GM23338 (cell line): Measurements from ENCODE around the gene KAZN. TPM values are rescaled to one million over a fixed set of nuclear protein-coding genes. Genes with fewer than 3 reads are reported as not detected.

ENCODE experiments used
- ATAC-seq: fragments of 200-7000 bp; cut with Tn5 transposase; 3 replicates; pipeline ENCODE4 v1.9.1; 2020
- DNase-seq: peaks from one replicate; pipeline ENCODE4 v3.0.0-alpha.2; 2015; ENCODE audit warnings: low spot score
- H2AFZ ChIP-seq: fragments of 200-600 bp; sonication (generic); 2 replicates; pipeline ENCODE4 v1.8.0; 2016; ENCODE audit warnings: antibody characterized with exemption, mild to moderate bottlenecking, moderate library complexity
- H3F3A ChIP-seq: fragments of 200-600 bp; sonication (generic); replicated peaks from 2 replicates; pipeline ENCODE4 v1.8.0; 2017; ENCODE audit warnings: antibody characterized with exemption, mixed run types, low read depth
- H3K27ac ChIP-seq: fragments of 200-600 bp; sonication (generic); 2 replicates; pipeline ENCODE4 v1.6.1; 2016; ENCODE audit warnings: low read depth
- H3K27me3 ChIP-seq: fragments of 200-600 bp; sonication (generic); 2 replicates; pipeline ENCODE4 v1.8.0; 2016; ENCODE audit warnings: mild to moderate bottlenecking, mixed run types, moderate library complexity; ENCODE audit not compliant: insufficient read depth
- H3K36me3 ChIP-seq: fragments of 200-600 bp; sonication (generic); 2 replicates; pipeline ENCODE4 v1.8.0; 2016; ENCODE audit warnings: mild to moderate bottlenecking; ENCODE audit not compliant: insufficient read depth
- H3K4me1 ChIP-seq: fragments of 200-600 bp; sonication (generic); 2 replicates; pipeline ENCODE4 v1.8.0; 2016; ENCODE audit warnings: mild to moderate bottlenecking, moderate library complexity; ENCODE audit not compliant: insufficient read depth
- H3K4me2 ChIP-seq: fragments of 200-600 bp; sonication (generic); 2 replicates; pipeline ENCODE4 v1.7.1; 2017; ENCODE audit warnings: mixed run types
- H3K4me3 ChIP-seq: fragments of 200-600 bp; sonication (generic); 2 replicates; pipeline ENCODE4 v1.6.1; 2016; ENCODE audit warnings: mixed run types
- H3K79me2 ChIP-seq: fragments of 200-600 bp; sonication (generic); replicated peaks from 2 replicates; pipeline ENCODE4 v1.8.0; 2017; ENCODE audit warnings: mild to moderate bottlenecking; ENCODE audit not compliant: insufficient read depth
- H3K9me2 ChIP-seq: fragments of 200-600 bp; sonication (generic); 2 replicates; pipeline ENCODE4 v1.8.0; 2017; ENCODE audit not compliant: insufficient read depth
- H4K20me1 ChIP-seq: fragments of 200-600 bp; sonication (generic); replicated peaks from 2 replicates; pipeline ENCODE4 v1.8.0; 2017; ENCODE audit warnings: mild to moderate bottlenecking; ENCODE audit not compliant: insufficient read depth
- H3K27ac Mint-ChIP-seq: 2 replicates; pipeline ENCODE4 v1.8.0; 2020; ENCODE audit warnings: inconsistent platforms, mild to moderate bottlenecking, moderate library complexity, mixed read lengths
- H3K27me3 Mint-ChIP-seq: 3 replicates; pipeline ENCODE4 v1.8.0; 2022; ENCODE audit warnings: low read depth, mild to moderate bottlenecking, moderate library complexity, mixed read lengths, inconsistent platforms; ENCODE audit not compliant: insufficient read depth, poor library complexity
- H3K36me3 Mint-ChIP-seq: 3 replicates; pipeline ENCODE4 v1.8.0; 2021; ENCODE audit warnings: low read depth, mild to moderate bottlenecking, inconsistent platforms, moderate library complexity, mixed read lengths
- H3K4me1 Mint-ChIP-seq: 3 replicates; pipeline ENCODE4 v1.8.0; 2020; ENCODE audit warnings: mild to moderate bottlenecking, inconsistent platforms, mixed read lengths
- H3K4me3 Mint-ChIP-seq: 3 replicates; pipeline ENCODE4 v1.8.0; 2021; ENCODE audit warnings: moderate library complexity, mild to moderate bottlenecking, inconsistent platforms, mixed read lengths
- H3K9me3 Mint-ChIP-seq: 3 replicates; pipeline ENCODE4 v1.8.0; 2020; ENCODE audit warnings: moderate library complexity, mild to moderate bottlenecking, inconsistent platforms, mixed read lengths
- CTCF ChIP-seq, 2 experiments: fragments of 200-600 bp in 1 of 2; sonication (generic) in 1 of 2; conservative IDR thresholded peaks; 2 replicates each; pipeline versions ENCODE4 v1.5.1 to v1.6.1; 2016 to 2017; ENCODE audit warnings: antibody characterized with exemption in 2 of 2, low read depth in 2 of 2, mild to moderate bottlenecking in 2 of 2, moderate library complexity in 1 of 2
- EZH2 ChIP-seq: fragments of 200-600 bp; sonication (generic); IDR thresholded peaks from one replicate; pipeline ENCODE4 v1.8.0; 2017; ENCODE audit warnings: antibody characterized with exemption, mild to moderate bottlenecking, low read depth; ENCODE audit not compliant: unreplicated experiment
- NANOG ChIP-seq: IDR thresholded peaks from 2 replicates; pipeline ENCODE4 v1.6.1; 2016; ENCODE audit warnings: antibody characterized with exemption, borderline replicate concordance
- POLR2AphosphoS5 ChIP-seq: IDR thresholded peaks from 2 replicates; pipeline ENCODE4 v1.6.1; 2016; ENCODE audit warnings: antibody characterized with exemption, low read depth
- STAT1 ChIP-seq: IDR thresholded peaks from one replicate; pipeline ENCODE4 v1.6.1; 2016; ENCODE audit warnings: antibody characterized with exemption; ENCODE audit not compliant: unreplicated experiment
- polyA plus RNA-seq: library from polyadenylated mRNA; unstranded; fragments of >200 nt; fragmentation: Nextera tagmentation; extraction: Ambion mirVana; gene quantifications from 2 replicates; pipeline ENCODE4 v1.2.1, GENCODE V29; 2016
- total RNA-seq: library from RNA; depleted of rRNA; stranded (reverse); fragments of >200 nt; shearing (Covaris generic); gene quantifications from 2 replicates; pipeline ENCODE4 v1.2.3, GENCODE V29; 2014

The KAZN gene
- total and polyA plus RNA-seq, 2 experiments from 2014 or later = 9.9 to 15.0 TPM

GRCh38 chr1:14924455-14925331 is 326.2 kb downstream of the KAZN start:
- DNase-seq = peak; percentile 56
- peak; percentile 45 for ATAC-seq
- Histone ChIP-seq H4K20me1 (peaks cover 13% of the 10 kb centered on the region), H3K27ac (no peak overlapping the region), H3K4me2 (peak overlapping the region; percentile 94), H3K4me1 (peaks cover 9% of the 10 kb centered on the region), H3K9me2 (no peaks in the 10 kb centered on the region), H3K79me2 (0 out of 2 replicates have a peak, but pooled peaks cover 6% of the 10 kb centered on the region), H2AFZ (peak overlapping the region; percentile 81), H3K36me3 (no peaks in the 10 kb centered on the region), H3K27me3 (peaks cover 44% of the 10 kb centered on the region), H3F3A (peaks cover 3% of the 10 kb centered on the region; the same call in 1 of the 2 replicates), H3K4me3 (peak overlapping the region; percentile 71)
- Mint-ChIP-seq H3K9me3 (no peaks in the 10 kb centered on the region), H3K36me3 (no peaks in the 10 kb centered on the region), H3K4me3 (peak overlapping the region; percentile 78), H3K27ac (no peak overlapping the region), H3K4me1 (peaks cover 18% of the 10 kb centered on the region), H3K27me3 (peaks cover 48% of the 10 kb centered on the region)
- no peak; a peak in 1 of 4 replicates for TF ChIP-seq CTCF (conservative IDR thresholded peaks at IDR 0.05; ENCODE audit: low read depth in 2 of 2)
- no peak for TF ChIP-seq POLR2AphosphoS5

- DNase-seq (no peak), ATAC-seq (no peak)
- Histone ChIP-seq H3F3A (peaks cover 3% of the 10 kb centered on the region; the same call in 1 of the 2 replicates), H3K27me3 (peaks cover 44% of the 10 kb centered on the region), H4K20me1 (peaks cover 13% of the 10 kb centered on the region), H3K36me3 (no peaks in the 10 kb centered on the region), H3K27ac (no peak overlapping the region), H3K79me2 (0 out of 2 replicates have a peak, but pooled peaks cover 6% of the 10 kb centered on the region), H3K4me2 (peak overlapping the region; percentile 94), H3K4me1 (peaks cover 9% of the 10 kb centered on the region), H3K9me2 (no peaks in the 10 kb centered on the region), H2AFZ (no peak overlapping the region), H3K4me3 (peak overlapping the region; percentile 71)
- H3K27ac Mint-ChIP-seq = no peak overlapping the region
- H3K36me3 Mint-ChIP-seq = no peaks in the 10 kb centered on the region
- TF ChIP-seq NANOG (no peak), EZH2 (no peak), CTCF (conservative IDR thresholded peaks at IDR 0.05; ENCODE audit: low read depth in 2 of 2) (no peak; a peak in 1 of 4 replicates), STAT1 (no peak)
- peak overlapping the region; percentile 78 for H3K4me3 Mint-ChIP-seq
- H3K9me3 Mint-ChIP-seq = no peaks in the 10 kb centered on the region
- peaks cover 54% of the 10 kb centered on the region for H3K27me3 Mint-ChIP-seq
- H3K4me1 Mint-ChIP-seq = peaks cover 18% of the 10 kb centered on the region
These were observed 327.1 kb downstream of the KAZN start for GRCh38 chr1:14925336-14926136.
